WTC11 (cell line): ENCODE measurements around the gene TAF5L. TPM values are rescaled to one million over a fixed set of nuclear protein-coding genes. Genes with fewer than 3 reads are reported as not detected.

ENCODE experiments used
- ATAC-seq: fragments of 200-7000 bp; cut with Tn5 transposase; 2 replicates; pipeline ENCODE4 v1.10.0; 2021; ENCODE audit warnings: mild to moderate bottlenecking, moderate library complexity
- CTCF ChIA-PET: fragments of 300-600 bp; sonication (Branson Sonifier 250); formaldehyde crosslinking; loops from one replicate; lab custom pipeline; 2021; ENCODE audit warnings: antibody characterized with exemption; lab: Charles Lee
- POLR2A ChIA-PET: fragments of 350-600 bp; sonication (Branson Sonifier 250); formaldehyde crosslinking; loops from one replicate; lab custom pipeline; 2021; ENCODE audit warnings: antibody characterized with exemption; lab: Charles Lee
- DNase-seq: peaks from one replicate; pipeline ENCODE4 v3.0.0; 2021; ENCODE audit warnings: low spot score
- H3K27ac Mint-ChIP-seq: 2 replicates; pipeline ENCODE4 v1.8.0; 2021; ENCODE audit warnings: mixed read lengths
- H3K27me3 Mint-ChIP-seq: 2 replicates; pipeline ENCODE4 v1.8.0; 2021; ENCODE audit warnings: low read depth, mild to moderate bottlenecking, moderate library complexity, mixed read lengths
- H3K36me3 Mint-ChIP-seq: 2 replicates; pipeline ENCODE4 v1.8.0; 2021; ENCODE audit warnings: mixed read lengths
- H3K4me1 Mint-ChIP-seq: 2 replicates; pipeline ENCODE4 v1.8.0; 2022; ENCODE audit warnings: mixed read lengths
- H3K4me3 Mint-ChIP-seq: 2 replicates; pipeline ENCODE4 v1.8.0; 2021; ENCODE audit warnings: mild to moderate bottlenecking, moderate library complexity, mixed read lengths
- H3K9me3 Mint-ChIP-seq: 2 replicates; pipeline ENCODE4 v1.8.0; 2021; ENCODE audit warnings: mixed read lengths
- CBFB ChIP-seq: sonication (generic); formaldehyde crosslinking; IDR thresholded peaks from 2 replicates; pipeline ENCODE4 v1.8.1; 2022; ENCODE audit warnings: mild to moderate bottlenecking, low read depth, missing genetic modification reagents
- ESRRA ChIP-seq: sonication (generic); formaldehyde crosslinking; IDR thresholded peaks from 2 replicates; pipeline ENCODE4 v1.8.1; 2022; ENCODE audit warnings: mild to moderate bottlenecking, missing genetic modification reagents, borderline replicate concordance
- NR3C1 ChIP-seq: sonication (generic); formaldehyde crosslinking; conservative IDR thresholded peaks from 2 replicates; pipeline ENCODE4 v1.8.1; 2023; ENCODE audit warnings: low read depth, mild to moderate bottlenecking, missing genetic modification reagents
- PRRX2 ChIP-seq: fragments of 250-450 bp; sonication (Bioruptor Pico); IDR thresholded peaks from 2 replicates; pipeline ENCODE4 v1.8.0; 2021; ENCODE audit warnings: mild to moderate bottlenecking
- ZNF138 ChIP-seq: sonication (generic); formaldehyde crosslinking; conservative IDR thresholded peaks from 2 replicates; pipeline ENCODE4 v1.8.1; 2022; ENCODE audit warnings: mild to moderate bottlenecking, moderate library complexity, missing genetic modification reagents
- ZNF263 ChIP-seq: sonication (generic); formaldehyde crosslinking; IDR thresholded peaks from 2 replicates; pipeline ENCODE4 v1.8.1; 2022; ENCODE audit warnings: low read depth, mild to moderate bottlenecking, moderate library complexity, missing genetic modification reagents
- ZNF396 ChIP-seq: fragments of 250-450 bp; sonication (Bioruptor Pico); IDR thresholded peaks from 2 replicates; pipeline ENCODE4 v1.8.0; 2021; ENCODE audit warnings: mild to moderate bottlenecking, moderate library complexity, borderline replicate concordance
- ZNF416 ChIP-seq: fragments of 250-450 bp; sonication (Bioruptor Pico); IDR thresholded peaks from 2 replicates; pipeline ENCODE4 v1.9.0; 2021; ENCODE audit warnings: mild to moderate bottlenecking, inconsistent platforms
- ZNF671 ChIP-seq: fragments of 250-450 bp; sonication (Bioruptor Pico); IDR thresholded peaks from 2 replicates; pipeline ENCODE4 v1.8.0; 2021; ENCODE audit warnings: mild to moderate bottlenecking
- total RNA-seq: library from RNA; stranded (reverse); gene quantifications from 3 replicates; pipeline ENCODE4 v1.2.3, GENCODE V29; 2021
- TF ChIP-seq, protein P1 (sequence below): sonication (generic); formaldehyde crosslinking; IDR thresholded peaks from 2 replicates; pipeline ENCODE4 v1.8.1; 2022; ENCODE audit warnings: missing genetic modification reagents, borderline replicate concordance
- TF ChIP-seq, protein P2 (sequence below): fragments of 250-450 bp; sonication (Bioruptor Pico); IDR thresholded peaks from 2 replicates; pipeline ENCODE4 v1.8.0; 2021; ENCODE audit warnings: mild to moderate bottlenecking
- TF ChIP-seq, protein P3 (sequence below): sonication (generic); formaldehyde crosslinking; IDR thresholded peaks from 2 replicates; pipeline ENCODE4 v1.8.1; 2023; ENCODE audit warnings: mild to moderate bottlenecking, moderate library complexity, missing genetic modification reagents
- TF ChIP-seq, protein P4 (sequence below): fragments of 200-600 bp; IDR thresholded peaks from 2 replicates; pipeline ENCODE4 v1.8.0; 2022; ENCODE audit warnings: antibody characterized with exemption
- TF ChIP-seq, protein P5 (sequence below): sonication (generic); formaldehyde crosslinking; IDR thresholded peaks from 2 replicates; pipeline ENCODE4 v1.8.0; 2022; ENCODE audit warnings: missing genetic modification reagents

The TAF5L gene
- total RNA-seq, 1 experiment from 2014 or later, result 23.8 TPM

DNA sequence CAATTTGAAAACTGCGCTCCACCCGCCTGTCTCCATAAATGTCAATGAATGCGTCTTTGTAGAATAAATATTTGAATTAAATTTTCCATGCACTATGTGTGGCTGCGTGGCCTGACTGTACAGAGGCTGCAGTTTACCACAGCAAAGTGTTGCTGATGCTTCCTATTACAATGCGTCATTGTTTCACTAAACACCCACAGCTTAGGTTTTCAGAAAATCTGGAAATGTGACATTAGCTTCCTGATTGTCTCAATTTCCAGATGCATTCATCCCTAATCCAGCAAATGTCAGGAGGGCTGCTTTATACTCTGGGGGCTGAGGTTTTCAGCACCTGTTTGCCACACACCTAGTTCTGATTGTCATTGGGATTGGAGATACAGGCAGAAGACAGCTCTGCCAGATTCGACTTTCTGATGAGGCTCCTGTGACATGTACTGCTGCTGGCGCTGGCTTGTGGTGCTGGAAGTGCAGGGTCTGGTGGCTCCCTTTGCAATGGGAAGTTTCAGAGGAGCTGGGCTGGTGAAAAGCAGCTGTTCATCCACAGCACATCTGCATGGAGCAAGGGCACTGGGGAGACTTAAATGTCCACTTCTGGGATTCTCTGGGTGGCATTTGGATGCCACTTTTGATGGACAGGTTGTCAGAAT, 40.1 kb upstream of the TAF5L start (continued):
- TF ChIP-seq, protein P1, sequence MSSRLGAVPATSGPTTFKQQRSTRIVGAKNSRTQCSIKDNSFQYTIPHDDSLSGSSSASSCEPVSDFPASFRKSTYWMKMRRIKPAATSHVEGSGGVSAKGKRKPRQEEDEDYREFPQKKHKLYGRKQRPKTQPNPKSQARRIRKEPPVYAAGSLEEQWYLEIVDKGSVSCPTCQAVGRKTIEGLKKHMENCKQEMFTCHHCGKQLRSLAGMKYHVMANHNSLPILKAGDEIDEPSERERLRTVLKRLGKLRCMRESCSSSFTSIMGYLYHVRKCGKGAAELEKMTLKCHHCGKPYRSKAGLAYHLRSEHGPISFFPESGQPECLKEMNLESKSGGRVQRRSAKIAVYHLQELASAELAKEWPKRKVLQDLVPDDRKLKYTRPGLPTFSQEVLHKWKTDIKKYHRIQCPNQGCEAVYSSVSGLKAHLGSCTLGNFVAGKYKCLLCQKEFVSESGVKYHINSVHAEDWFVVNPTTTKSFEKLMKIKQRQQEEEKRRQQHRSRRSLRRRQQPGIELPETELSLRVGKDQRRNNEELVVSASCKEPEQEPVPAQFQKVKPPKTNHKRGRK (CRISPR knock-in tag), result no peak
- TF ChIP-seq, protein P2, sequence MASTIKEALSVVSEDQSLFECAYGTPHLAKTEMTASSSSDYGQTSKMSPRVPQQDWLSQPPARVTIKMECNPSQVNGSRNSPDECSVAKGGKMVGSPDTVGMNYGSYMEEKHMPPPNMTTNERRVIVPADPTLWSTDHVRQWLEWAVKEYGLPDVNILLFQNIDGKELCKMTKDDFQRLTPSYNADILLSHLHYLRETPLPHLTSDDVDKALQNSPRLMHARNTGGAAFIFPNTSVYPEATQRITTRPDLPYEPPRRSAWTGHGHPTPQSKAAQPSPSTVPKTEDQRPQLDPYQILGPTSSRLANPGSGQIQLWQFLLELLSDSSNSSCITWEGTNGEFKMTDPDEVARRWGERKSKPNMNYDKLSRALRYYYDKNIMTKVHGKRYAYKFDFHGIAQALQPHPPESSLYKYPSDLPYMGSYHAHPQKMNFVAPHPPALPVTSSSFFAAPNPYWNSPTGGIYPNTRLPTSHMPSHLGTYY, result no peak
- TF ChIP-seq PRRX2 (CRISPR knock-in tag), result no peak
- TF ChIP-seq ZNF396, result no peak
- TF ChIP-seq NR3C1, result no peak
- TF ChIP-seq ZNF263 (CRISPR knock-in tag), result no peak
- no peak for TF ChIP-seq CBFB (CRISPR knock-in tag)
- TF ChIP-seq, protein P3, sequence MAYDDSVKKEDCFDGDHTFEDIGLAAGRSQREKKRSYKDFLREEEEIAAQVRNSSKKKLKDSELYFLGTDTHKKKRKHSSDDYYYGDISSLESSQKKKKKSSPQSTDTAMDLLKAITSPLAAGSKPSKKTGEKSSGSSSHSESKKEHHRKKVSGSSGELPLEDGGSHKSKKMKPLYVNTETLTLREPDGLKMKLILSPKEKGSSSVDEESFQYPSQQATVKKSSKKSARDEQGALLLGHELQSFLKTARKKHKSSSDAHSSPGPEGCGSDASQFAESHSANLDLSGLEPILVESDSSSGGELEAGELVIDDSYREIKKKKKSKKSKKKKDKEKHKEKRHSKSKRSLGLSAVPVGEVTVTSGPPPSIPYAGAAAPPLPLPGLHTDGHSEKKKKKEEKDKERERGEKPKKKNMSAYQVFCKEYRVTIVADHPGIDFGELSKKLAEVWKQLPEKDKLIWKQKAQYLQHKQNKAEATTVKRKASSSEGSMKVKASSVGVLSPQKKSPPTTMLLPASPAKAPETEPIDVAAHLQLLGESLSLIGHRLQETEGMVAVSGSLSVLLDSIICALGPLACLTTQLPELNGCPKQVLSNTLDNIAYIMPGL (CRISPR knock-in tag), result no peak
- no peak for TF ChIP-seq ZNF416 (CRISPR knock-in tag)

DNA sequence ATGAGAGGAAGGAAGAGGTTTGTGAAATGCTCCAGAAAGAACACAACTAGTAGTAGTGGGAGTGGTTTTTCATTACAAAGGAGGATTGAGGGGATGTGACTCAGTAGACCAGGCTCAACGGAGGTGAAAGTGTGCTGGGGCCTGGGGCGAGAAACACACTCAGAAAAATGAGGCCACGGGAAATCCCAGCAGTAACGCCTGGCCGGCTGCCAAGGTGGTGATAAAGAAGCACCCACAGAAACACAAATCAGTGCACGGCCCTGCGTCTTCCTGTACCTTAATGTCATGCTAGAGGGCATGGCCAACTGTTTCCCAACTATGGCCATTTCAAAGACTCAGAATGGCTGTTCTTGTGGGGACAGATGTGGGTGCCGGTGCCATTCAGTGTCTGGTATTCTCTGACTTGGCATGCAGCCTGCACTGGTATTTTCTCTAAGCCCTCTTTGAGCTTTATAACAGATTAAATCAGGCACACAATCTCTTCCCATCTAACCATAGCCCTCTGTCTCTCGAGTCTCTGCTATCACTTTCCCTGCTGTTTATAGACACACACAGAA, 38.3 kb upstream of the TAF5L start:
- CTCF ChIA-PET, result interaction anchor here (0.7 kb wide), 1 partner anchor 238 kb away, joined by 3 read pairs; no protein-coding TSS in a partner anchor
- Mint-ChIP-seq H3K4me3 (no peak overlapping the region), H3K27ac (no peak overlapping the region), H3K36me3 (peaks cover 22% of the 10 kb centered on the region), H3K4me1 (peaks cover 8% of the 10 kb centered on the region), H3K27me3 (no peaks in the 10 kb centered on the region), H3K9me3 (no peaks in the 10 kb centered on the region)
- ATAC-seq, result no peak
- TF ChIP-seq ZNF416 (CRISPR knock-in tag), result no peak
- POLR2A ChIA-PET, result no interaction called here
- DNase-seq, result no peak

DNA sequence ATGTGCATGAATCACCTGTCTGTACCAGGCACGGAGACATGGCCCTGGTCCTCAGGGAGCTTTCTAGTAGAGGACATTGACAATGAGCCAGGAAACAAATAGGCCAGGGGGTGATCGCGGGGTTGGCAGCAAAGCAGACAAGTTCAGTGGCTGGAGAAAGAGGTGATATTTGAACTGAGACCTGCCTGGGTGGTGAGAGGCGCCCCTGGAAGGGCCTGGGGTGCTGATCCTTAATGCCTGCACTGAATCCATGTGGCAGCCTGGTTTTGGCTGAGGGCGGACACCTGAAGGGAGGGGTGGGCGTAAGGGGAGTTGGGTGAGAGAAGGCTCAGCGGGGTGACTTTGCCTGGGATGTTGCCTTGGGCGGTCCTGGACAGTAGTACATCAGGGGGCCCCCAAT, 36.0 kb upstream of the TAF5L start:
- POLR2A ChIA-PET, result interaction anchor here (0.9 kb wide), 1 partner anchor 200 kb away, joined by 3 read pairs; no protein-coding TSS in a partner anchor
- no peaks in the 10 kb centered on the region for H3K27me3 Mint-ChIP-seq
- ATAC-seq, result no peak
- H3K27ac Mint-ChIP-seq, result no peak overlapping the region
- no peak for DNase-seq
- CTCF ChIA-PET, result interaction anchor here (0.9 to 1.4 kb wide), 18 partner anchors 9 to 620 kb away, joined by 3 to 24 read pairs (median 4); no protein-coding TSS in a partner anchor
- H3K9me3 Mint-ChIP-seq, result no peaks in the 10 kb centered on the region
- peaks cover 8% of the 10 kb centered on the region for H3K4me1 Mint-ChIP-seq
- TF ChIP-seq ZNF671 (CRISPR knock-in tag) (no peak), ZNF138 (no peak)
- no peak overlapping the region for H3K4me3 Mint-ChIP-seq
- peaks cover 31% of the 10 kb centered on the region for H3K36me3 Mint-ChIP-seq

DNA sequence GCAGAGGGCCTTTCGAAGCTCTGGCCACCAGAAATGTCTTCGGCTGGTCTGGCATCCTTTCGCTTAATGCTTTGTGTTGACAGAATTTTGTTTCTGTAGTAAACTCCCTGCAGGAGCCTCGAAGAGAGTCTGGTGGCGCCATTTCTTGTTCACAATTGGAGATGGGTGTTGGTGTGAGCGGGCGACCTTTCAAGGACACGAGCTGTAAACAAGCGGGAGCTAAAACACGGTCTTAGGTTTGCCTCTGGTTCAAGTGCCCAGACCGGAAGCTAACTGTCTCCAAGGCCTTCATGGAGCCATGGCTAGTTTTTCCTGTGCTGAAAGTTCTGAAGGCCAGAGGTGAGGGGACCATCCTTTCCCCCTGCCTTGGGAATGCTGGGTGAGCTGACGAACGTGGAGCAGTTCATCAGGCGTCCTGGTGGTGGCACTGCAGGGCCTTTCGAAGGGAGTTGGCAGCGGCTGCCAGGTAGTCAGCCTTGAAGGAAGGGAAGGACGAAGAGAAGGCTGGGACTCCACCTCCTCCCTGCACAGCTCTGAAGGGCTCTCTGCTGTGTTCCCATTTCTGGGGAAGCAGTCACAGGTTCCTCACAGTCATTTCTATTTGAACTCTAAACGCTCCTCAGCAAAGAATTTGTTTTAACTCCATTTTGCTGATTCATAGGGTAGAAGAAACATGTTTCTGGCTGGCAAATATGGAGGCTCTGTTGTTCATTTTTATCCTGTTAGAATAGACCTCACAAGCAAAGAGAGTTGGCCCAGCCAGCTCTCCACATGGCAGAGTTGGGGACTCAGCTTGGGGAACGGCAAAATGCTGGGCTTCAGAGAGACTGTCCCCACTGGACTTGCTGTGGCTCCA, 35.3 kb upstream of the TAF5L start:
- Mint-ChIP-seq H3K9me3 (no peaks in the 10 kb centered on the region), H3K4me1 (peaks cover 8% of the 10 kb centered on the region), H3K4me3 (no peak overlapping the region), H3K36me3 (peaks cover 37% of the 10 kb centered on the region), H3K27ac (peak overlapping the region; percentile 86), H3K27me3 (no peaks in the 10 kb centered on the region)
- TF ChIP-seq ESRRA (CRISPR knock-in tag), result 0 out of 2 replicates have a peak, but pooled peaks have one; percentile 70
- TF ChIP-seq, protein P4, sequence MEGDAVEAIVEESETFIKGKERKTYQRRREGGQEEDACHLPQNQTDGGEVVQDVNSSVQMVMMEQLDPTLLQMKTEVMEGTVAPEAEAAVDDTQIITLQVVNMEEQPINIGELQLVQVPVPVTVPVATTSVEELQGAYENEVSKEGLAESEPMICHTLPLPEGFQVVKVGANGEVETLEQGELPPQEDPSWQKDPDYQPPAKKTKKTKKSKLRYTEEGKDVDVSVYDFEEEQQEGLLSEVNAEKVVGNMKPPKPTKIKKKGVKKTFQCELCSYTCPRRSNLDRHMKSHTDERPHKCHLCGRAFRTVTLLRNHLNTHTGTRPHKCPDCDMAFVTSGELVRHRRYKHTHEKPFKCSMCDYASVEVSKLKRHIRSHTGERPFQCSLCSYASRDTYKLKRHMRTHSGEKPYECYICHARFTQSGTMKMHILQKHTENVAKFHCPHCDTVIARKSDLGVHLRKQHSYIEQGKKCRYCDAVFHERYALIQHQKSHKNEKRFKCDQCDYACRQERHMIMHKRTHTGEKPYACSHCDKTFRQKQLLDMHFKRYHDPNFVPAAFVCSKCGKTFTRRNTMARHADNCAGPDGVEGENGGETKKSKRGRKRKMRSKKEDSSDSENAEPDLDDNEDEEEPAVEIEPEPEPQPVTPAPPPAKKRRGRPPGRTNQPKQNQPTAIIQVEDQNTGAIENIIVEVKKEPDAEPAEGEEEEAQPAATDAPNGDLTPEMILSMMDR, result peak; percentile 80
- TF ChIP-seq, protein P5, sequence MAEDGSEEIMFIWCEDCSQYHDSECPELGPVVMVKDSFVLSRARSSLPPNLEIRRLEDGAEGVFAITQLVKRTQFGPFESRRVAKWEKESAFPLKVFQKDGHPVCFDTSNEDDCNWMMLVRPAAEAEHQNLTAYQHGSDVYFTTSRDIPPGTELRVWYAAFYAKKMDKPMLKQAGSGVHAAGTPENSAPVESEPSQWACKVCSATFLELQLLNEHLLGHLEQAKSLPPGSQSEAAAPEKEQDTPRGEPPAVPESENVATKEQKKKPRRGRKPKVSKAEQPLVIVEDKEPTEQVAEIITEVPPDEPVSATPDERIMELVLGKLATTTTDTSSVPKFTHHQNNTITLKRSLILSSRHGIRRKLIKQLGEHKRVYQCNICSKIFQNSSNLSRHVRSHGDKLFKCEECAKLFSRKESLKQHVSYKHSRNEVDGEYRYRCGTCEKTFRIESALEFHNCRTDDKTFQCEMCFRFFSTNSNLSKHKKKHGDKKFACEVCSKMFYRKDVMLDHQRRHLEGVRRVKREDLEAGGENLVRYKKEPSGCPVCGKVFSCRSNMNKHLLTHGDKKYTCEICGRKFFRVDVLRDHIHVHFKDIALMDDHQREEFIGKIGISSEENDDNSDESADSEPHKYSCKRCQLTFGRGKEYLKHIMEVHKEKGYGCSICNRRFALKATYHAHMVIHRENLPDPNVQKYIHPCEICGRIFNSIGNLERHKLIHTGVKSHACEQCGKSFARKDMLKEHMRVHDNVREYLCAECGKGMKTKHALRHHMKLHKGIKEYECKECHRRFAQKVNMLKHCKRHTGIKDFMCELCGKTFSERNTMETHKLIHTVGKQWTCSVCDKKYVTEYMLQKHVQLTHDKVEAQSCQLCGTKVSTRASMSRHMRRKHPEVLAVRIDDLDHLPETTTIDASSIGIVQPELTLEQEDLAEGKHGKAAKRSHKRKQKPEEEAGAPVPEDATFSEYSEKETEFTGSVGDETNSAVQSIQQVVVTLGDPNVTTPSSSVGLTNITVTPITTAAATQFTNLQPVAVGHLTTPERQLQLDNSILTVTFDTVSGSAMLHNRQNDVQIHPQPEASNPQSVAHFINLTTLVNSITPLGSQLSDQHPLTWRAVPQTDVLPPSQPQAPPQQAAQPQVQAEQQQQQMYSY (CRISPR knock-in tag), result no peak
- POLR2A ChIA-PET, result interaction anchor here (0.9 kb wide), 1 partner anchor 201 kb away, joined by 3 read pairs; no protein-coding TSS in a partner anchor
- CTCF ChIA-PET, result interaction anchor here (0.6 to 1.4 kb wide), 26 partner anchors 9 to 981 kb away, joined by 3 to 24 read pairs (median 3); no protein-coding TSS in a partner anchor
- peak; percentile 99 for ATAC-seq
- peak; percentile 91 for DNase-seq
